Calu3 (cell line): ENCODE results near the gene LRRC73. TPM values are rescaled to one million over a fixed set of nuclear protein-coding genes. Genes with fewer than 3 reads are reported as not detected.
"Not testable (repeated sequence)": the region's sequence is repeated elsewhere in the genome, so short reads cannot be mapped to it uniquely, and the experiment has no call there.

Experiments
- BruUV-seq: library from RNA; stranded (reverse); fragments of 400-500 nt; replicated peaks from 2 replicates; lab custom pipeline; 2021; lab: Mats Ljungman, UMichigan
- CTCF ChIA-PET: fragments of 300-600 bp; sonication (Branson Sonifier 250); formaldehyde crosslinking; loops from one replicate; lab custom pipeline; 2022; ENCODE audit warnings: antibody characterized with exemption; lab: Charles Lee
- DNase-seq: peaks from one replicate; pipeline ENCODE4 v3.0.0; 2022
- H3K27ac Mint-ChIP-seq: one replicate; pipeline ENCODE4 v1.8.0; 2022; ENCODE audit warnings: mixed read lengths; ENCODE audit not compliant: unreplicated experiment
- H3K27me3 Mint-ChIP-seq: one replicate; pipeline ENCODE4 v1.8.0; 2022; ENCODE audit warnings: mixed read lengths; ENCODE audit not compliant: unreplicated experiment
- H3K36me3 Mint-ChIP-seq: one replicate; pipeline ENCODE4 v1.8.0; 2022; ENCODE audit warnings: mild to moderate bottlenecking, moderate library complexity, mixed read lengths; ENCODE audit not compliant: insufficient read depth, unreplicated experiment
- H3K4me1 Mint-ChIP-seq: one replicate; pipeline ENCODE4 v1.8.0; 2022; ENCODE audit warnings: mild to moderate bottlenecking, low read depth, mixed read lengths; ENCODE audit not compliant: unreplicated experiment
- H3K4me3 Mint-ChIP-seq: one replicate; pipeline ENCODE4 v1.8.0; 2022; ENCODE audit warnings: mild to moderate bottlenecking, low read depth, moderate library complexity, mixed read lengths; ENCODE audit not compliant: unreplicated experiment
- H3K9me3 Mint-ChIP-seq: one replicate; pipeline ENCODE4 v1.8.0; 2022; ENCODE audit warnings: low read depth, mixed read lengths; ENCODE audit not compliant: unreplicated experiment
- intact Hi-C: fragments of 100-400 bp; cut with micrococcal nuclease; formaldehyde crosslinking; loops from one replicate; pipeline ENCODE4 v1.10.0; 2022; ENCODE audit not compliant: unreplicated experiment
- total RNA-seq: library from RNA; stranded (reverse); gene quantifications from 2 replicates; pipeline ENCODE4 v1.2.3, GENCODE V29; 2022
- TF ChIP-seq, protein P1 (sequence below): fragments of 200-600 bp; IDR thresholded peaks from one replicate; pipeline ENCODE4 v1.8.0; 2022; ENCODE audit warnings: antibody characterized with exemption; ENCODE audit not compliant: unreplicated experiment

Gene LRRC73
- total RNA-seq, 1 experiment from 2014 or later = 0.50 TPM

DNA sequence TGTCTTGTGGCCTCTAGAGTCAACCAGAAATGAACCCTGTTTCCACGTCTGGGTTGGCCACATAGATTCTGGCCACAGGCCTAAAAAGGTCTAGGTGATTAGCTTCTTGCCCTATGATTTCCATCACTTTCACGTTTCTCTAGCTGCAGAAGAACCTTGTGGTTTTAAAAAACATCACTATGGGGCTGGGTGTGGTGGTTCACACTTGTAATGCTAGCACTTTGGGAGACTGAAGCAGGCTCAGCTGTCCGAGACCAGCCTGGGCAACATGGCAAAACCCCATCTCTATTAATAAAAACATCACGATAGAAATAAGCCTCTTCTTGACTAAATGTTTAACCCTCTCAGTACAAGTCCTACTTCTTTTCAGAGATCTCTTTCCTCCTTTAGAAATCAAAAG lies 34.3 kb upstream of the LRRC73 start:
- no TSS peak for BruUV-seq
- no peak for DNase-seq
- CTCF ChIA-PET = no interaction called here
- Mint-ChIP-seq H3K36me3 (peaks cover 73% of the 10 kb centered on the region), H3K9me3 (no peaks in the 10 kb centered on the region), H3K4me3 (no peak overlapping the region), H3K27me3 (no peaks in the 10 kb centered on the region), H3K27ac (no peak overlapping the region), H3K4me1 (no peaks in the 10 kb centered on the region)
- intact Hi-C loops = no loop called here
- TF ChIP-seq, protein P1, sequence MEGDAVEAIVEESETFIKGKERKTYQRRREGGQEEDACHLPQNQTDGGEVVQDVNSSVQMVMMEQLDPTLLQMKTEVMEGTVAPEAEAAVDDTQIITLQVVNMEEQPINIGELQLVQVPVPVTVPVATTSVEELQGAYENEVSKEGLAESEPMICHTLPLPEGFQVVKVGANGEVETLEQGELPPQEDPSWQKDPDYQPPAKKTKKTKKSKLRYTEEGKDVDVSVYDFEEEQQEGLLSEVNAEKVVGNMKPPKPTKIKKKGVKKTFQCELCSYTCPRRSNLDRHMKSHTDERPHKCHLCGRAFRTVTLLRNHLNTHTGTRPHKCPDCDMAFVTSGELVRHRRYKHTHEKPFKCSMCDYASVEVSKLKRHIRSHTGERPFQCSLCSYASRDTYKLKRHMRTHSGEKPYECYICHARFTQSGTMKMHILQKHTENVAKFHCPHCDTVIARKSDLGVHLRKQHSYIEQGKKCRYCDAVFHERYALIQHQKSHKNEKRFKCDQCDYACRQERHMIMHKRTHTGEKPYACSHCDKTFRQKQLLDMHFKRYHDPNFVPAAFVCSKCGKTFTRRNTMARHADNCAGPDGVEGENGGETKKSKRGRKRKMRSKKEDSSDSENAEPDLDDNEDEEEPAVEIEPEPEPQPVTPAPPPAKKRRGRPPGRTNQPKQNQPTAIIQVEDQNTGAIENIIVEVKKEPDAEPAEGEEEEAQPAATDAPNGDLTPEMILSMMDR = no peak

DNA sequence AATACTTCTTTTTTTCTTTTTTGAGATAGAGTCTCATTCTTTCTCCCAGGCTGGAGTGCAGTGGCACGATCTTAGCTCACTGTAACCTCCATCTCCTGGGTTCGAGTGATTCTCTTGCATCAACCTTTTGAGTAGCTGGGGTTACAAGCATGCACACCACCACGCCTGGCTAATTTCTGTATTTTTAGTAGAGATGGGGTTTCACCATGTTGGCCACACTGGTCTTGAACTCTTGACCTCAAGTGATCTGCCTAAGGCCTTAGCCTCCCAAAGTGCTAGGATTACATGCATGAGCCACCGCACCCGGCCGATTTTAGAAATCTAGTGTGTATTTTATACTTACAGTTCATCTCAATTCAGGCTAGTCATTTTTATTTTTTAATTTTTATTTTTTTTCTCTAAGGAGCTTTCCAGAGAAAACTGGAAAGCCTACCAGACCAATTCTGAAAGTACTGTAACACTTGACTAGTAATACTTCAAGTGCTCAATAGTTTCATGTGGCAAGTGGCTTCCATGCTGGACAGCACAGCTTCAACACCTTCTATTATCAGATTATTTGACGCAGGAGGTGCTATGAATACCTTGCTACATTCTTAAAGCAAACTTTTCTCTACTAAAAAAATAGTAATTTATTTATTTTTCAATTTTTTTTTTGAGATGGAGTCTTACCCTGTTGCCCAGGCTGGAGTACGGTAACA lies 31.8 kb upstream of the LRRC73 start:
- Mint-ChIP-seq H3K9me3 (no peaks in the 10 kb centered on the region), H3K27ac (no peak overlapping the region), H3K4me1 (no peaks in the 10 kb centered on the region), H3K36me3 (peaks cover 74% of the 10 kb centered on the region), H3K4me3 (no peak overlapping the region), H3K27me3 (no peaks in the 10 kb centered on the region)
- BruUV-seq = no TSS peak
- intact Hi-C loops = no loop called here
- TF ChIP-seq, protein P1 = no peak
- CTCF ChIA-PET = no interaction called here
- no peak for DNase-seq

DNA sequence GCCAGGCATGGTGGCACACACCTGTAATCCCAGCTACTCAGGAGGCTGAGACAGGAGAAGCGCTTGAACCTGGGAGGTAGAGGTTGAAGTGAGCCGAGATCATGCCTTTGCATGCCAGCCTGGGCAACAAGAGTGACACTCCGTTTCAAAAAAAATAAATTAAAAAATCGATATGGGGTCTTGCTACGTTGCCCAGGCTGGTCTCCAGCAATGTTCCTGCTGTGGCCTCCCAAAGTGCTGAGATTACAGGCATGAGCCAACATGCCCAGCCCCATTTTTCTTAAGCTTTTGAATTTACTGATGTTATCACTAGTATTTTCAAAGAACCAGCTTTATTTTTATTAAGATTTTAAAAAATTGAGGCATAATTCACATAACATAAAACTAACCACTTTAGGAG lies 30.4 kb upstream of the LRRC73 start:
- Mint-ChIP-seq H3K9me3 (no peaks in the 10 kb centered on the region), H3K36me3 (peaks cover 75% of the 10 kb centered on the region), H3K27me3 (no peaks in the 10 kb centered on the region), H3K4me3 (no peak overlapping the region), H3K27ac (no peak overlapping the region), H3K4me1 (no peaks in the 10 kb centered on the region)
- no TSS peak for BruUV-seq
- TF ChIP-seq, protein P1 = no peak
- CTCF ChIA-PET = interaction anchor here (0.7 kb wide), 1 partner anchor 33 kb away, joined by 3 read pairs; no protein-coding TSS in a partner anchor
- intact Hi-C loops = no loop called here
- no peak for DNase-seq

DNA sequence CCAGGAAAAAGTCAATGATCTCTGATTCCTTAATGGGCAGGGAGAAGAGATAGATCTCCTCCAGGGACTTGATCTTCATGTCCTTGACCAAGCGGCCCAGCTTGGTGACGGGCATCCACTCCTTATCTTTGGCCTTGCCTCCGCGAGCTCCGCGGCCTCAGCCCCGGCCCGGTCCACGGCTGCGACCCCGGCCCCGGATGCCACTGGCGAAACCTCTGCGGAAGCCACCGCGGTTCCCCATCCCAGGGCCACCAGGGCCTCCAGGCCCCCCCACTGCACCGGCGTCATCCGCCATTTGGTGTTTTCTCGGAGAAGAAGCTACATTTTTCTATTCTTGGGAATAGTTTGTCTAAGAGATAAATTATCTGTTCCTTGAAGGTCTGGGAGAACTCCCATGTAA lies 29.3 kb upstream of the LRRC73 start:
- DNase-seq, H3K4me1 Mint-ChIP-seq, H3K9me3 Mint-ChIP-seq, H3K27ac Mint-ChIP-seq, BruUV-seq, H3K27me3 Mint-ChIP-seq, H3K4me3 Mint-ChIP-seq, intact Hi-C loops: not testable (repeated sequence)
- H3K36me3 Mint-ChIP-seq = peaks cover 83% of the 10 kb centered on the region
- CTCF ChIA-PET = interaction anchor here (0.6 kb wide), 2 partner anchors 28 to 729 kb away, joined by 3 to 4 read pairs; no protein-coding TSS in a partner anchor

DNA sequence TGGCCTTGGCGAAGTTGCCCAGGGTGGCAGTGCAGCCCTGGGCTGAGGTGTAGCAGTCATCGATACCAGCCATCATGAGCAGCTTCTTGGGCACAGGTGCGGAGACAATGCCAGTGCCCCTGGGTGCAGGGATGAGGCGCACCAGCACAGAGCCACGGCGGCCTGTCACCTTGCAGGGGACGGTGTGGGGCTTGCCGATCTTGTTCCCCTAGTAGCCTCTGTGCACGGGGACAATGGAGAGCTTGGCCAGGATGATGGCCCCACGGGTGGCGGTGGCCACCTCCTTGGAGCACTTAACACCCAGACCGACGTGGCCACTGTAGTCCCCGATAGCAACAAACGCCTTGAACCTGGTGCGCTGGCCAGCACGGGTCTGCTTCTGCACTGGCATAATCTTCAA lies 28.8 kb upstream of the LRRC73 start:
- BruUV-seq, H3K4me1 Mint-ChIP-seq, intact Hi-C loops, H3K27ac Mint-ChIP-seq, H3K9me3 Mint-ChIP-seq, DNase-seq, H3K27me3 Mint-ChIP-seq, H3K4me3 Mint-ChIP-seq: not testable (repeated sequence)
- CTCF ChIA-PET = interaction anchor here (0.6 kb wide), 2 partner anchors 29 to 729 kb away, joined by 3 to 4 read pairs; no protein-coding TSS in a partner anchor
- H3K36me3 Mint-ChIP-seq = peaks cover 85% of the 10 kb centered on the region
